Ishikawa (cell line): ENCODE measurements around the gene IL17C.

ENCODE experiments used
- CEBPB ChIP-seq: IDR thresholded peaks from 2 replicates; pipeline ENCODE4 v1.6.1; 2012
- CREB1 ChIP-seq: IDR thresholded peaks from 2 replicates; pipeline ENCODE4 v1.6.1; 2012; ENCODE audit warnings: low read depth
- EGR1 ChIP-seq: IDR thresholded peaks from 2 replicates; pipeline ENCODE4 v1.6.1; 2012
- EP300 ChIP-seq: IDR thresholded peaks from 2 replicates; pipeline ENCODE4 v1.6.1; 2012; ENCODE audit warnings: borderline replicate concordance
- FOXM1 ChIP-seq: IDR thresholded peaks from 2 replicates; pipeline ENCODE4 v1.6.1; 2012; ENCODE audit warnings: low read depth, borderline replicate concordance
- MAX ChIP-seq: IDR thresholded peaks from 2 replicates; pipeline ENCODE4 v1.6.1; 2012
- RAD21 ChIP-seq: IDR thresholded peaks from 2 replicates; pipeline ENCODE4 v1.6.1; 2012; ENCODE audit warnings: low read depth
- TAF1 ChIP-seq: IDR thresholded peaks from 2 replicates; pipeline ENCODE4 v1.6.1; 2012; ENCODE audit warnings: low read depth, mild to moderate bottlenecking
- TEAD4 ChIP-seq: IDR thresholded peaks from 2 replicates; pipeline ENCODE4 v1.6.1; 2012
- YY1 ChIP-seq: IDR thresholded peaks from 2 replicates; pipeline ENCODE4 v1.6.1; 2012; ENCODE audit warnings: low read depth

- TF ChIP-seq CREB1 (no peak), YY1 (no peak), EP300 (no peak), MAX (no peak), TEAD4 (no peak), CEBPB (no peak), RAD21 (no peak), EGR1 (no peak), TAF1 (no peak), FOXM1 (no peak)
Measured at GRCh38 chr16:88593061-88593460, 45.3 kb upstream of the IL17C start.
